HG03060 (cell line): ENCODE data around the gene SETMAR.

ENCODE experiments used
- ATAC-seq: cut with Tn5 transposase; IDR thresholded peaks from one replicate; pipeline ENCODE4 v1.9.1; 2021; ENCODE audit warnings: low read depth, moderate number of reproducible peaks; ENCODE audit not compliant: unreplicated experiment

Gene SETMAR

GRCh38 chr3:4343258-4343657 is 40.1 kb downstream of the SETMAR start:
- ATAC-seq = no peak

- ATAC-seq = no peak
These were observed 47.6 kb downstream of the SETMAR start for GRCh38 chr3:4350789-4351163.

- ATAC-seq = no peak
These were observed 48.1 kb downstream of the SETMAR start for GRCh38 chr3:4351164-4351855.

GRCh38 chr3:4351872-4352271 is 48.7 kb downstream of the SETMAR start:
- no peak for ATAC-seq

GRCh38 chr3:4355401-4356219 is 52.4 kb downstream of the SETMAR start:
- no peak for ATAC-seq

GRCh38 chr3:4356220-4356540 is 53.0 kb downstream of the SETMAR start:
- no peak for ATAC-seq

GRCh38 chr3:4356546-4357410 is 53.6 kb downstream of the SETMAR start:
- ATAC-seq = no peak

- ATAC-seq = no peak
These were observed 55.1 kb downstream of the SETMAR start for GRCh38 chr3:4358273-4358672.

GRCh38 chr3:4359805-4360502 is 56.8 kb downstream of the SETMAR start:
- ATAC-seq = no peak

GRCh38 chr3:4360817-4361216 is 57.6 kb downstream of the SETMAR start:
- ATAC-seq = no peak

GRCh38 chr3:4362523-4362922 is 59.4 kb downstream of the SETMAR start:
- ATAC-seq = no peak
